NCI-H226 (cell line): ENCODE measurements around the gene PALMD.
A peak's percentile ranks its signal among the peaks of the same experiment; 100 is the strongest.

Experiments used
- DNase-seq: peaks from one replicate; pipeline ENCODE4 v3.0.0-alpha.2; 2015

The PALMD gene

GRCh38 chr1:99704356-99704816, 58.5 kb downstream of the PALMD start:
- DNase-seq, result no peak

GRCh38 chr1:99705385-99705784, 59.5 kb downstream of the PALMD start:
- no peak for DNase-seq

GRCh38 chr1:99707535-99708142, 61.7 kb downstream of the PALMD start:
- peak; percentile 22 for DNase-seq

GRCh38 chr1:99710994-99711393, 65.1 kb downstream of the PALMD start:
- no peak for DNase-seq

- DNase-seq, result no peak
Observed at GRCh38 chr1:99713006-99713405, 67.1 kb downstream of the PALMD start.

- no peak for DNase-seq
Observed at GRCh38 chr1:99717005-99717404, 71.1 kb downstream of the PALMD start.

- DNase-seq, result no peak
Observed at GRCh38 chr1:99723251-99723650, 77.3 kb downstream of the PALMD start.

- DNase-seq, result no peak
Observed at GRCh38 chr1:99725996-99726395, 80.1 kb downstream of the PALMD start.

- no peak for DNase-seq
Observed at GRCh38 chr1:99726407-99726806, 80.5 kb downstream of the PALMD start.

GRCh38 chr1:99726818-99727217, 80.9 kb downstream of the PALMD start:
- no peak for DNase-seq

GRCh38 chr1:99727575-99728185, 81.8 kb downstream of the PALMD start:
- DNase-seq, result peak; percentile 86

GRCh38 chr1:99728494-99729235, 82.8 kb downstream of the PALMD start:
- DNase-seq, result no peak

- peak; percentile 73 for DNase-seq
Observed at GRCh38 chr1:99731384-99731783, 85.5 kb downstream of the PALMD start.

- no peak for DNase-seq
Observed at GRCh38 chr1:99735852-99736251, 89.9 kb downstream of the PALMD start.

- DNase-seq, result peak; percentile 37
Observed at GRCh38 chr1:99737016-99737415, 91.1 kb downstream of the PALMD start.

- DNase-seq, result no peak
Observed at GRCh38 chr1:99738858-99739465, 93.0 kb downstream of the PALMD start.

GRCh38 chr1:99740141-99740540, 94.2 kb downstream of the PALMD start:
- DNase-seq, result no peak
